IPS-20b (cell line): ENCODE data around the gene CTNNA2.

Source experiments
- H3K27ac ChIP-seq: one replicate; pipeline ENCODE4 v1.5.1; 2013; ENCODE audit warnings: low read length
- H3K27me3 ChIP-seq: 2 replicates; pipeline ENCODE4 v1.6.1; 2013; ENCODE audit warnings: mild to moderate bottlenecking, low read length, inconsistent platforms; ENCODE audit not compliant: insufficient read depth
- H3K36me3 ChIP-seq: 2 replicates; pipeline ENCODE4 v1.6.1; 2013; ENCODE audit warnings: low read depth, mild to moderate bottlenecking, inconsistent platforms, low read length, moderate library complexity; ENCODE audit not compliant: insufficient read depth
- H3K4me1 ChIP-seq: 2 replicates; pipeline ENCODE4 v1.6.1; 2013; ENCODE audit warnings: mild to moderate bottlenecking, control low read depth, inconsistent platforms, low read length, moderate library complexity; ENCODE audit not compliant: insufficient read depth
- H3K4me3 ChIP-seq: 2 replicates; pipeline ENCODE4 v1.5.1; 2013; ENCODE audit warnings: mild to moderate bottlenecking, low read length, inconsistent platforms
- H3K9ac ChIP-seq: 2 replicates; pipeline ENCODE4 v1.6.1; 2013; ENCODE audit warnings: low read depth, mild to moderate bottlenecking, inconsistent platforms, low read length, moderate library complexity
- H3K9me3 ChIP-seq: 2 replicates; pipeline ENCODE4 v1.6.1; 2013; ENCODE audit warnings: mild to moderate bottlenecking, low read depth, low read length, inconsistent platforms; ENCODE audit not compliant: insufficient read depth

CTNNA2 gene

GRCh38 chr2:80361904-80362303 lies 849.1 kb downstream of the CTNNA2 start:
- Histone ChIP-seq H3K27ac (no peak overlapping the region), H3K27me3 (peaks cover 55% of the 10 kb centered on the region), H3K4me1 (peaks cover 25% of the 10 kb centered on the region), H3K9me3 (no peaks in the 10 kb centered on the region), H3K9ac (no peak overlapping the region), H3K4me3 (no peak overlapping the region), H3K36me3 (no peaks in the 10 kb centered on the region)

GRCh38 chr2:80363330-80363729 lies 850.5 kb downstream of the CTNNA2 start:
- Histone ChIP-seq H3K4me1 (peaks cover 25% of the 10 kb centered on the region), H3K36me3 (no peaks in the 10 kb centered on the region), H3K27me3 (peaks cover 55% of the 10 kb centered on the region), H3K9ac (no peak overlapping the region), H3K9me3 (no peaks in the 10 kb centered on the region), H3K27ac (no peak overlapping the region), H3K4me3 (no peak overlapping the region)

GRCh38 chr2:80363791-80364349 lies 851.0 kb downstream of the CTNNA2 start:
- Histone ChIP-seq H3K36me3 (no peaks in the 10 kb centered on the region), H3K4me1 (peaks cover 25% of the 10 kb centered on the region), H3K27me3 (peaks cover 55% of the 10 kb centered on the region), H3K4me3 (no peak overlapping the region), H3K27ac (no peak overlapping the region), H3K9ac (no peak overlapping the region), H3K9me3 (no peaks in the 10 kb centered on the region)

GRCh38 chr2:80364524-80365212 lies 851.8 kb downstream of the CTNNA2 start:
- no peak overlapping the region for H3K27ac ChIP-seq
- no peak overlapping the region for H3K4me3 ChIP-seq

GRCh38 chr2:80365762-80366161 lies 852.9 kb downstream of the CTNNA2 start:
- peaks cover 25% of the 10 kb centered on the region for H3K4me1 ChIP-seq
- H3K4me3 ChIP-seq = no peak overlapping the region
- no peaks in the 10 kb centered on the region for H3K36me3 ChIP-seq
- peaks cover 55% of the 10 kb centered on the region for H3K27me3 ChIP-seq
- no peak overlapping the region for H3K27ac ChIP-seq
- H3K9ac ChIP-seq = no peak overlapping the region
- no peaks in the 10 kb centered on the region for H3K9me3 ChIP-seq

More at GRCh38 chr2:80364524-80365212, 851.8 kb downstream of the CTNNA2 start:
- Histone ChIP-seq H3K9me3 (no peaks in the 10 kb centered on the region), H3K27me3 (peaks cover 55% of the 10 kb centered on the region), H3K9ac (no peak overlapping the region), H3K36me3 (no peaks in the 10 kb centered on the region), H3K4me1 (peaks cover 25% of the 10 kb centered on the region)

GRCh38 chr2:80370375-80371009 lies 857.6 kb downstream of the CTNNA2 start:
- Histone ChIP-seq H3K4me1 (peaks cover 11% of the 10 kb centered on the region; the same call in 1 of the 2 replicates), H3K4me3 (no peak overlapping the region), H3K9me3 (no peaks in the 10 kb centered on the region), H3K27ac (no peak overlapping the region), H3K27me3 (peaks cover 12% of the 10 kb centered on the region; the same call in 1 of the 2 replicates), H3K9ac (no peak overlapping the region), H3K36me3 (no peaks in the 10 kb centered on the region)

- no peak overlapping the region for H3K27ac ChIP-seq
- H3K4me1 ChIP-seq = peaks cover 3% of the 10 kb centered on the region; the same call in 1 of the 2 replicates
- no peaks in the 10 kb centered on the region for H3K27me3 ChIP-seq
- no peaks in the 10 kb centered on the region for H3K36me3 ChIP-seq
- H3K9me3 ChIP-seq = no peaks in the 10 kb centered on the region
- no peak overlapping the region for H3K4me3 ChIP-seq
- no peak overlapping the region for H3K9ac ChIP-seq
Measured at GRCh38 chr2:80374105-80374504, 861.3 kb downstream of the CTNNA2 start.

GRCh38 chr2:80377071-80377470 lies 864.2 kb downstream of the CTNNA2 start:
- Histone ChIP-seq H3K9ac (no peak overlapping the region), H3K9me3 (no peaks in the 10 kb centered on the region), H3K27me3 (no peaks in the 10 kb centered on the region), H3K27ac (no peak overlapping the region), H3K4me3 (no peak overlapping the region), H3K36me3 (no peaks in the 10 kb centered on the region), H3K4me1 (peaks cover 3% of the 10 kb centered on the region; the same call in 1 of the 2 replicates)

- no peaks in the 10 kb centered on the region for H3K27me3 ChIP-seq
- H3K4me1 ChIP-seq = no peaks in the 10 kb centered on the region
- H3K9ac ChIP-seq = no peak overlapping the region
Measured at GRCh38 chr2:80380736-80381135, 867.9 kb downstream of the CTNNA2 start.

GRCh38 chr2:80381666-80382065 lies 868.8 kb downstream of the CTNNA2 start:
- no peak overlapping the region for H3K4me3 ChIP-seq
- H3K9ac ChIP-seq = no peak overlapping the region
- no peaks in the 10 kb centered on the region for H3K4me1 ChIP-seq
- no peaks in the 10 kb centered on the region for H3K9me3 ChIP-seq
- no peak overlapping the region for H3K27ac ChIP-seq
- no peaks in the 10 kb centered on the region for H3K36me3 ChIP-seq
- H3K27me3 ChIP-seq = no peaks in the 10 kb centered on the region

More at GRCh38 chr2:80380736-80381135, 867.9 kb downstream of the CTNNA2 start:
- no peak overlapping the region for H3K27ac ChIP-seq
- no peaks in the 10 kb centered on the region for H3K9me3 ChIP-seq
- H3K4me3 ChIP-seq = no peak overlapping the region
- no peaks in the 10 kb centered on the region for H3K36me3 ChIP-seq

GRCh38 chr2:80392441-80392840 lies 879.6 kb downstream of the CTNNA2 start:
- Histone ChIP-seq H3K4me3 (no peak overlapping the region), H3K9ac (no peak overlapping the region), H3K27me3 (no peaks in the 10 kb centered on the region), H3K4me1 (no peaks in the 10 kb centered on the region), H3K27ac (no peak overlapping the region), H3K9me3 (no peaks in the 10 kb centered on the region; the same call in 1 of the 2 replicates), H3K36me3 (no peaks in the 10 kb centered on the region)

- Histone ChIP-seq H3K9ac (no peak overlapping the region), H3K4me1 (no peaks in the 10 kb centered on the region), H3K27ac (no peak overlapping the region), H3K4me3 (no peak overlapping the region), H3K9me3 (no peaks in the 10 kb centered on the region; the same call in 1 of the 2 replicates), H3K27me3 (no peaks in the 10 kb centered on the region), H3K36me3 (no peaks in the 10 kb centered on the region)
Measured at GRCh38 chr2:80393991-80394390, 881.1 kb downstream of the CTNNA2 start.
